ENCODE data around the gene SLC20A1.

The SLC20A1 gene

DNA sequence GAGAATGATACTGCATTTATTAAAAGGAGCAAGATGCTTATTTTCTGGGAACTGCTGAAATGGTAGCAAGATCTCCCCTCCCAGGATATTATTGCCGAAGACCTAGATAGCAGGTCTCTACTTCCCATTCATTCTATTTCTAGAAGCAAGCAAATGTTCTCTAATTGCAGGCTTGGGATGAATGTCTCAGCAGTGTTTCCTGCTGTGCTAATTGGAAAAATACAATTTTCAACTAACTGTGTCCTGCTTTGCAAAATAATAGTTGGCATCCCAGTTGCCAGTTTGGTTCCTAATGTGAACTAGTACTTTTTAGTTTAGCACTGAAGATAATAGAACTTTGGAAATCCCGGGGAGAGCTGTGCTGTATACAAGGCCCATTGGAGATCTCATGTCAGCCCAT lies 26.1 kb downstream of the SLC20A1 start:
- TF ChIP-seq, protein P1, sequence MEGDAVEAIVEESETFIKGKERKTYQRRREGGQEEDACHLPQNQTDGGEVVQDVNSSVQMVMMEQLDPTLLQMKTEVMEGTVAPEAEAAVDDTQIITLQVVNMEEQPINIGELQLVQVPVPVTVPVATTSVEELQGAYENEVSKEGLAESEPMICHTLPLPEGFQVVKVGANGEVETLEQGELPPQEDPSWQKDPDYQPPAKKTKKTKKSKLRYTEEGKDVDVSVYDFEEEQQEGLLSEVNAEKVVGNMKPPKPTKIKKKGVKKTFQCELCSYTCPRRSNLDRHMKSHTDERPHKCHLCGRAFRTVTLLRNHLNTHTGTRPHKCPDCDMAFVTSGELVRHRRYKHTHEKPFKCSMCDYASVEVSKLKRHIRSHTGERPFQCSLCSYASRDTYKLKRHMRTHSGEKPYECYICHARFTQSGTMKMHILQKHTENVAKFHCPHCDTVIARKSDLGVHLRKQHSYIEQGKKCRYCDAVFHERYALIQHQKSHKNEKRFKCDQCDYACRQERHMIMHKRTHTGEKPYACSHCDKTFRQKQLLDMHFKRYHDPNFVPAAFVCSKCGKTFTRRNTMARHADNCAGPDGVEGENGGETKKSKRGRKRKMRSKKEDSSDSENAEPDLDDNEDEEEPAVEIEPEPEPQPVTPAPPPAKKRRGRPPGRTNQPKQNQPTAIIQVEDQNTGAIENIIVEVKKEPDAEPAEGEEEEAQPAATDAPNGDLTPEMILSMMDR (IDR thresholded peaks at IDR 0.05; ENCODE audit: borderline replicate concordance, control extremely low read depth, extremely low read depth, insufficient read depth, missing control alignments) = no peak
- in situ Hi-C loops (cut with MboI; ENCODE audit: low sequenced_read_pairs, unreplicated experiment) = no loop called here
- DNase-seq (ENCODE audit: low spot score) = no peak

DNA sequence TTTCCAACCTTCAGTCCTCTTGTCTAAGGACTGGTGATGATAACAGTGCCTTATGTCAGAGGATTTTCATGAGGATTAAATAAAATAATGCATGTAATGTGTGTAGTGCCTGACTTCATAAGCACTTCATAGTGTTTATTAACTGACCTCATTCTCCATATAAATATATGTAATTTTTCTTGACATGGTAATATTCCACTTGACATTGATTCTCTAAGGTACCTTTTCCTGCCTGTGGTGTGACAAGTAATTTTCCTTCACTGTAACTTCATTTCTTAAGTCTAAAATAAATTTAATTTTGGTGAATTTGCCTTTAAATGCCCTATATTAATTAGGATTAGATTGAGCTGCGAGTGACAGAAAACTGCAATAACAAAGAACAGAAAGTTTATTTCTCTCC lies 27.3 kb downstream of the SLC20A1 start:
- no peak for DNase-seq (ENCODE audit: low spot score)
- in situ Hi-C loops (cut with MboI; ENCODE audit: low sequenced_read_pairs, unreplicated experiment) = no loop called here
- TF ChIP-seq, protein P1 (IDR thresholded peaks at IDR 0.05; ENCODE audit: borderline replicate concordance, control extremely low read depth, extremely low read depth, insufficient read depth, missing control alignments) = no peak

DNA sequence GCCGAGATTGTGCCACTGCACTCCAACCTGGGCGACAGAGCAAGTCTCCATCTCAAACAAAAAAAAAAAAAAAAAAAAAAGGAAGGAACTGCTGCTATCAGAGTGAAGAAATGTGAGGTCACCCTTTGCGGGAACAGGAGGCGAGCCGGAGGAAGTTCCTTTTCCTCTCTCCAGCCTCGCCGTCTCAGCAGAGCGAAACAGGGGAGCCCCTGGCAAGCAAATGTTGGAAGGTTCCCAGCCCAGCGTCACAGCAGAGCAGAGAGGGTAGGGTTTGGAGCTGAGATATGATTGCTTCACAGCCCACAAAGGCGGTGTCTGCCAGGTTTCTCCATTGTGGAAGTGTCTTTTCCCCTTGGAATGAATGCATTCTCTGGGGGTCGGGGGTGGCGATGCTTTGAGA lies 28.5 kb downstream of the SLC20A1 start:
- TF ChIP-seq, protein P1 (IDR thresholded peaks at IDR 0.05; ENCODE audit: borderline replicate concordance, control extremely low read depth, extremely low read depth, insufficient read depth, missing control alignments) = no peak
- in situ Hi-C loops (cut with MboI; ENCODE audit: low sequenced_read_pairs, unreplicated experiment) = no loop called here

DNA sequence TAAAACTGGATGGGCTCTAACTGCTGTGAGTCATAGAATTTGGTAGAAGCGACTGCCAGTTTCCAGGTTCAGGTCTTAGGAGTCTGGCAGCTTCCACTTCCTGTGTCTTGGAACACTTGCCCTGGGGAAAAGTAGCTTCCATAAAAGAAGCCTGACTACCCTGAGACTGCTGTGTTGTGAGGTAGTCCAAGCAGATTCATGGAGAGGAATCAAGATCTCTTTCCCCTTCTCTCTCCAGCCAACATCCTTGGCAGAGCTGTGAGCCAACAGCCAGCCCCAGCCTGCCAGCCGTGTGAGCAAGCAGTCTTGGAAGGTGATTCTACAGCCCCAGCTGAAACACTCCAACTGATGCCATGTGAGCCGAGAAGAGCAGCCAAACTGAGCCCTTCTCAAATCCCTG lies 33.7 kb downstream of the SLC20A1 start:
- no peak for DNase-seq (ENCODE audit: low spot score)
- TF ChIP-seq, protein P1 (IDR thresholded peaks at IDR 0.05; ENCODE audit: borderline replicate concordance, control extremely low read depth, extremely low read depth, insufficient read depth, missing control alignments) = no peak
- in situ Hi-C loops (cut with MboI; ENCODE audit: low sequenced_read_pairs, unreplicated experiment) = no loop called here

More for the DNA sequence above, 28.5 kb downstream of the SLC20A1 start:
- DNase-seq (ENCODE audit: low spot score) = no peak

DNA sequence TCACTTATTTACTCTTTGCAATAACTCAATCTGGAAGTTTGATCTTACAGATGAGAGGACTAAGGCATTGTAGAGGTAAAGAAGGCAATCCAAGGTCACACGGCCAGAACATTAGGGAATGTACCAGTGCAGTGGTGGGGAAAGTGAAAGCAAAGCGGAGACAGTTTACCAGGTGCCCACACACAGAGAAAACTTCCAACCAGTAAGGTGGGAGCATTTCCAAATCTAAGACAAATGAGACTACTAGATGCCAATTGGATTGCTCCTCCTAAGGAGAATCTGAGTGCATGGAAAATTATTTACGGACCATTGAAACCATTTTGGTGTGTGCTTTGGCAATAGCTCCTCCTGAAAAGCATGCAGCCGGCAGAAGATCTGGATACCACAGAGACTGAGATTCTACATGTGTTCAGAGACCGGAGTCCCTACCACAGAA lies 34.9 kb downstream of the SLC20A1 start:
- DNase-seq (ENCODE audit: low spot score) = no peak
- TF ChIP-seq, protein P1 (IDR thresholded peaks at IDR 0.05; ENCODE audit: borderline replicate concordance, control extremely low read depth, extremely low read depth, insufficient read depth, missing control alignments) = no peak
- in situ Hi-C loops (cut with MboI; ENCODE audit: low sequenced_read_pairs, unreplicated experiment) = no loop called here

DNA sequence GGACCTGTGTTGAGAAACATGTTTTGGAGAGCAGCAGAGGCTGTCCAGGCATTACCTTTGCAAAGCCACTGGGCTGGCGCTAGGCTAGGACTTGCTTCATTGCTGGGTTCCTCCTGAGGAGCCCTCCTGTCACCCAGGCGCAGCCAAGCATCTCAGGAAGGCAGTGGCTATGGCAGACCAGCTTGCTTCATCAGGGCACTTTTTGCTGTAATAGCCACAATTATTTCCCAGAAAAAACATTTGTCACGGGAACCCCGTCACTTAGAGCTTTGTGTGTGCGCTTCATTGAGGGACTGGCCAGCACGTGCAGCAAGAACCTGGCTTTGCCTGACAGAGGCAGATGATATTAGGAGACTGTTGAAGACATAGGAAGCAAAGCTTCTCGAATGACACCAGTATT lies 36.4 kb downstream of the SLC20A1 start:
- no peak for DNase-seq (ENCODE audit: low spot score)
- in situ Hi-C loops (cut with MboI; ENCODE audit: low sequenced_read_pairs, unreplicated experiment) = no loop called here
- TF ChIP-seq, protein P1 (IDR thresholded peaks at IDR 0.05; ENCODE audit: borderline replicate concordance, control extremely low read depth, extremely low read depth, insufficient read depth, missing control alignments) = no peak

Measured in GM13976 (cell line).